OCI-LY3 (cell line): ENCODE data around the gene TAC4.

Experiments
- H2AFZ ChIP-seq: fragments of 200-600, 300-600 bp; shearing (Covaris generic); 2 replicates; pipeline ENCODE4 v1.6.0; 2014; ENCODE audit warnings: antibody characterized with exemption, low read depth, low read length
- H3K27ac ChIP-seq: fragments of 200-600, 300-600 bp; sonication (generic); 2 replicates; pipeline ENCODE4 v1.5.1; 2014; ENCODE audit warnings: mild to moderate bottlenecking, low read length, moderate library complexity, mixed read lengths
- H3K27me3 ChIP-seq: fragments of 200-600, 300-600 bp; sonication (generic); 2 replicates; pipeline ENCODE4 v1.6.1; 2014; ENCODE audit warnings: low read depth, low read length, mixed read lengths
- H3K36me3 ChIP-seq: fragments of 200-600, 300-600 bp; sonication (generic); replicated peaks from 2 replicates; pipeline ENCODE3; 2014; ENCODE audit warnings: low read depth, low read length, mixed read lengths
- H3K4me1 ChIP-seq: fragments of 300-600, 200-600 bp; sonication (generic); 2 replicates; pipeline ENCODE4 v1.6.1; 2014; ENCODE audit warnings: low read length, mixed read lengths
- H3K4me2 ChIP-seq: fragments of 200-600, 300-600 bp; sonication (generic); 2 replicates; pipeline ENCODE4 v1.6.1; 2014; ENCODE audit warnings: low read length, mixed read lengths
- H3K4me3 ChIP-seq: fragments of 300-600, 200-600 bp; sonication (generic); 2 replicates; pipeline ENCODE4 v1.5.1; 2014; ENCODE audit warnings: antibody characterized with exemption, mild to moderate bottlenecking, low read length, moderate library complexity
- H3K79me2 ChIP-seq: fragments of 300-600, 200-600 bp; shearing (Covaris generic); 2 replicates; pipeline ENCODE4 v1.6.1; 2014; ENCODE audit warnings: mild to moderate bottlenecking, low read length, mixed read lengths
- H3K9ac ChIP-seq: fragments of 300-600, 200-600 bp; shearing (Covaris generic); 2 replicates; pipeline ENCODE4 v1.6.0; 2014; ENCODE audit warnings: mild to moderate bottlenecking, low read length, moderate library complexity
- H3K9me3 ChIP-seq: fragments of 200-600, 300-600 bp; shearing (Covaris generic); 2 replicates; pipeline ENCODE4 v1.6.1; 2014; ENCODE audit warnings: low read length, mixed read lengths; ENCODE audit not compliant: insufficient read depth
- H4K20me1 ChIP-seq: fragments of 200-600, 300-600 bp; sonication (generic); 2 replicates; pipeline ENCODE4 v1.6.1; 2016; ENCODE audit warnings: low read length, mixed read lengths; ENCODE audit not compliant: insufficient read depth
- CTCF ChIP-seq: fragments of 200-600, 300-600 bp; sonication (generic); IDR thresholded peaks from 2 replicates; pipeline ENCODE4 v1.5.1; 2014; ENCODE audit warnings: antibody characterized with exemption, low read length, low read depth
- EZH2phosphoT487 ChIP-seq: fragments of 200-600 bp; shearing (Covaris generic); IDR thresholded peaks from 2 replicates; pipeline ENCODE4 v1.6.1; 2018; ENCODE audit warnings: antibody characterized with exemption, mixed run types, low read depth

Gene TAC4

DNA sequence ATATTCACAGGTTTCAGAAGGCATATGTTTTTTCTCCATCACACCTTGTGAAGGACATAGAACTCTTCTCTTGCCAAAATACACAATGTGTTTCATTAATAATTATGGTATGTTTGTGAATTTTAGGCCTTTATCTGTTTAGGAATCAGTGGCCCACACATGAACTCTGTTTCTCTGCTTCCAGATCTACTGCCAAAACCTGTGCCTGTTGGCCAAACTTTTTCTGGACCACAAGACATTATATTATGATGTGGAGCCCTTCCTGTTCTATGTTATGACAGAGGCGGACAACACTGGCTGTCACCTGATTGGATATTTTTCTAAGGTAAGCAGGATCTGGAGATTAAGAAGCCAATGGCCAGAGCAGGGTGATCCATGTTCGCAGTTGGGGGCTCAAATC, 26.4 kb downstream of the TAC4 start:
- Histone ChIP-seq H3K79me2 (peaks cover 2% of the 10 kb centered on the region; the same call in 1 of the 2 replicates), H3K4me3 (no peak overlapping the region), H4K20me1 (no peaks in the 10 kb centered on the region), H3K27me3 (no peaks in the 10 kb centered on the region), H3K9ac (no peak overlapping the region), H3K27ac (no peak overlapping the region), H3K4me2 (no peak overlapping the region), H3K36me3 (peaks cover 55% of the 10 kb centered on the region), H3K4me1 (no peaks in the 10 kb centered on the region), H2AFZ (no peak overlapping the region), H3K9me3 (no peaks in the 10 kb centered on the region)
- TF ChIP-seq EZH2phosphoT487 = no peak
- no peak for TF ChIP-seq CTCF

DNA sequence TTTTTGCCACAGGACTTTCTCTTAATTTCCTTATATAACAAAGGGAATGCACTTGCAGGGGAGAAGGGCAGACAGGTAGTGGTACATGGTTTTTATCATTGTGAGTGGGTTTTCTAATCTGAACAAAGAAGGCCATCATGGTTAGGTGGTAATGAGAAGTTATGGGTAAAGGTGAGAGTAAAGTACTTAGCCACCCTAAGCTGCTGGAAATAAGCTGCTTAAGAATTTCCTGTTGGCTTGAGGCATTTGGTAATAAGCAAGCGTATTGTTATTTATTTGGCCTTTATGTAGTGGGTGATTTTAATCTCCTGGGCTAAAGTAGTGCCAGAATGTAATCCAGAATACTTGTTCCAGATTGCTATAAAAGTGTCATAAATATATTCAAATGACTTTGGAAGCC, 27.1 kb downstream of the TAC4 start:
- Histone ChIP-seq H4K20me1 (no peaks in the 10 kb centered on the region), H3K4me1 (no peaks in the 10 kb centered on the region), H3K4me2 (no peak overlapping the region), H2AFZ (no peak overlapping the region), H3K9me3 (no peaks in the 10 kb centered on the region), H3K4me3 (no peak overlapping the region), H3K27me3 (no peaks in the 10 kb centered on the region), H3K9ac (no peak overlapping the region), H3K27ac (no peak overlapping the region), H3K79me2 (peaks cover 2% of the 10 kb centered on the region; the same call in 1 of the 2 replicates), H3K36me3 (peaks cover 53% of the 10 kb centered on the region)
- no peak for TF ChIP-seq EZH2phosphoT487

GRCh38 chr17:49819651-49820050, 28.2 kb downstream of the TAC4 start:
- Histone ChIP-seq H3K4me3 (no peak overlapping the region), H3K27me3 (no peaks in the 10 kb centered on the region), H3K9ac (no peak overlapping the region), H3K4me2 (no peak overlapping the region), H2AFZ (no peak overlapping the region), H3K9me3 (no peaks in the 10 kb centered on the region), H3K79me2 (peaks cover 2% of the 10 kb centered on the region; the same call in 1 of the 2 replicates), H3K4me1 (no peaks in the 10 kb centered on the region), H4K20me1 (no peaks in the 10 kb centered on the region), H3K27ac (no peak overlapping the region), H3K36me3 (peaks cover 55% of the 10 kb centered on the region)
- TF ChIP-seq EZH2phosphoT487 (no peak), CTCF (no peak)

DNA sequence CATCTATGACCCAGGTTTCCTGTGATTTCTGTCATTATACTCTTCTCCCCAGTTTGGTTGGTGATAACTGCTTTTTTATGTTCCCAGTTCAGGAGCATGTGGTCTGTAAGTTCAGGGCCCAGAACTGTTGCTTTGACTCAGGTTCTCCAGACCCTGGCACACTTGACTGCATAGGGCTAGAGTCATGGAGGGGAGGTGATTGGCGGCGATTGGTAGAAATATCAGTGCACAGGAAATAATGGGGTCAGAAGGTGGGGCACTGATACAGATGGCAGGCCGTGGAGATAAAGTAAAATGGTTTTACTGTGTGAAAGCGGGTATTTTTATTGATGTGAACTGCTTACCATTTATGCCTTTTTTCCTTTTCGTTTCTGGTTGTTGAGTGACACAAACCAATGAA, 28.7 kb downstream of the TAC4 start:
- Histone ChIP-seq H3K27me3 (no peaks in the 10 kb centered on the region), H3K4me1 (no peaks in the 10 kb centered on the region), H3K4me3 (no peak overlapping the region), H3K4me2 (no peak overlapping the region), H3K27ac (no peak overlapping the region), H2AFZ (no peak overlapping the region), H4K20me1 (0 out of 2 replicates have a peak, but pooled peaks cover under 1% of the 10 kb centered on the region), H3K79me2 (peaks cover 2% of the 10 kb centered on the region; the same call in 1 of the 2 replicates), H3K9ac (no peak overlapping the region), H3K36me3 (peaks cover 58% of the 10 kb centered on the region), H3K9me3 (no peaks in the 10 kb centered on the region)
- TF ChIP-seq EZH2phosphoT487 = no peak
- no peak for TF ChIP-seq CTCF

DNA sequence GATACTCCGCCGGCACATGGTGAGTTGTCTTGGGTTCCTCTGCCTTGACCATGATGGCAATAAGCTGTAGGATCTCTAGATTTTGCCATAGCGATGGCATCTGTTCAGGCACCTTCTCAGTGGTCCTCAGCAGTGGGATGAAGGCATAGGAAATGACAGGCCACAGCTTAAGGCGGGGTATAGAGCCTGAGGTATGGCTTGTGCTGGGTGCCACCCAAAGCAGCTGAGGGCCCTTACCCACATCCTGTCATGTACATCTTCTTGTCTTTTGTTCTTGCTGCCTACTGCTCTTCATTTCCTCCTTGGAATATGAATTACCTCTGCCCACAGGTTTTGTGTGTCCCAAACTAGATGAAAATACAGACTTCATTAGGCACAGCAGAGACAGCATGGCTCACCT, 29.9 kb downstream of the TAC4 start:
- H3K9ac ChIP-seq = no peak overlapping the region
- H4K20me1 ChIP-seq = 0 out of 2 replicates have a peak, but pooled peaks cover 3% of the 10 kb centered on the region
- H3K4me1 ChIP-seq = no peaks in the 10 kb centered on the region
- H3K79me2 ChIP-seq = peaks cover 2% of the 10 kb centered on the region; the same call in 1 of the 2 replicates
- no peaks in the 10 kb centered on the region for H3K27me3 ChIP-seq
- H3K27ac ChIP-seq = no peak overlapping the region
- no peak overlapping the region for H2AFZ ChIP-seq
- peaks cover 53% of the 10 kb centered on the region for H3K36me3 ChIP-seq
- no peak overlapping the region for H3K4me3 ChIP-seq
- H3K9me3 ChIP-seq = no peaks in the 10 kb centered on the region
- H3K4me2 ChIP-seq = no peak overlapping the region
- TF ChIP-seq CTCF = no peak
- no peak for TF ChIP-seq EZH2phosphoT487
